ENCODE measurements around the gene OR56A5. TPM values are rescaled to one million over a fixed set of nuclear protein-coding genes. Genes with fewer than 3 reads are reported as not detected.
A peak's percentile ranks its signal among the peaks of the same experiment; 100 is the strongest.

OR56A5 gene
- total RNA-seq, 1 donor from 2014 or later, result not detected

GRCh38 chr11:5933116-5933515 lies 35.2 kb downstream of the OR56A5 start:
- H3K9me3 Mint-ChIP-seq (ENCODE audit: unreplicated experiment), result peaks cover 74% of the 10 kb centered on the region
- no peak for DNase-seq (ENCODE audit: extremely low spot score, unreplicated experiment)
- H3K27ac Mint-ChIP-seq (ENCODE audit: unreplicated experiment), result no peak overlapping the region
- H3K4me3 Mint-ChIP-seq (ENCODE audit: unreplicated experiment), result no peak overlapping the region
- TF ChIP-seq CTCF (IDR thresholded peaks at IDR 0.05), result no peak
- peaks cover 2% of the 10 kb centered on the region for H3K36me3 Mint-ChIP-seq (ENCODE audit: unreplicated experiment)
- no peaks in the 10 kb centered on the region for H3K4me1 Mint-ChIP-seq (ENCODE audit: unreplicated experiment)
- H3K27me3 Mint-ChIP-seq (ENCODE audit: unreplicated experiment), result no peaks in the 10 kb centered on the region

- H3K4me3 Mint-ChIP-seq (ENCODE audit: unreplicated experiment), result no peak overlapping the region
- H3K9me3 Mint-ChIP-seq (ENCODE audit: unreplicated experiment), result peaks cover 70% of the 10 kb centered on the region
- no peak for TF ChIP-seq CTCF (IDR thresholded peaks at IDR 0.05)
- H3K4me1 Mint-ChIP-seq (ENCODE audit: unreplicated experiment), result no peaks in the 10 kb centered on the region
- peaks cover 2% of the 10 kb centered on the region for H3K36me3 Mint-ChIP-seq (ENCODE audit: unreplicated experiment)
- DNase-seq (ENCODE audit: extremely low spot score, unreplicated experiment), result no peak
- no peaks in the 10 kb centered on the region for H3K27me3 Mint-ChIP-seq (ENCODE audit: unreplicated experiment)
- no peak overlapping the region for H3K27ac Mint-ChIP-seq (ENCODE audit: unreplicated experiment)
Observed at GRCh38 chr11:5932671-5933070, 35.6 kb downstream of the OR56A5 start.

GRCh38 chr11:5931061-5931460 lies 37.2 kb downstream of the OR56A5 start:
- no peaks in the 10 kb centered on the region for H3K27me3 Mint-ChIP-seq (ENCODE audit: unreplicated experiment)
- H3K4me1 Mint-ChIP-seq (ENCODE audit: unreplicated experiment), result no peaks in the 10 kb centered on the region
- H3K27ac Mint-ChIP-seq (ENCODE audit: unreplicated experiment), result no peak overlapping the region
- no peak overlapping the region for H3K4me3 Mint-ChIP-seq (ENCODE audit: unreplicated experiment)
- peaks cover 2% of the 10 kb centered on the region for H3K36me3 Mint-ChIP-seq (ENCODE audit: unreplicated experiment)
- no peak for TF ChIP-seq CTCF (IDR thresholded peaks at IDR 0.05)
- H3K9me3 Mint-ChIP-seq (ENCODE audit: unreplicated experiment), result peaks cover 60% of the 10 kb centered on the region
- no peak for DNase-seq (ENCODE audit: extremely low spot score, unreplicated experiment)

- DNase-seq (ENCODE audit: extremely low spot score, unreplicated experiment), result peak; percentile 81
- H3K9me3 Mint-ChIP-seq (ENCODE audit: unreplicated experiment), result peaks cover 56% of the 10 kb centered on the region
- H3K4me3 Mint-ChIP-seq (ENCODE audit: unreplicated experiment), result no peak overlapping the region
- H3K36me3 Mint-ChIP-seq (ENCODE audit: unreplicated experiment), result peaks cover 2% of the 10 kb centered on the region
- no peak overlapping the region for H3K27ac Mint-ChIP-seq (ENCODE audit: unreplicated experiment)
- no peak for TF ChIP-seq CTCF (IDR thresholded peaks at IDR 0.05)
- no peaks in the 10 kb centered on the region for H3K4me1 Mint-ChIP-seq (ENCODE audit: unreplicated experiment)
- no peaks in the 10 kb centered on the region for H3K27me3 Mint-ChIP-seq (ENCODE audit: unreplicated experiment)
Observed at GRCh38 chr11:5930614-5931013, 37.7 kb downstream of the OR56A5 start.

GRCh38 chr11:5929571-5930368 lies 38.5 kb downstream of the OR56A5 start:
- TF ChIP-seq CTCF (IDR thresholded peaks at IDR 0.05), result no peak
- peak; percentile 73 for DNase-seq (ENCODE audit: extremely low spot score, unreplicated experiment)
- no peak overlapping the region for H3K27ac Mint-ChIP-seq (ENCODE audit: unreplicated experiment)

More at GRCh38 chr11:5929571-5930368, 38.5 kb downstream of the OR56A5 start:
- no peaks in the 10 kb centered on the region for H3K4me1 Mint-ChIP-seq (ENCODE audit: unreplicated experiment)
- no peaks in the 10 kb centered on the region for H3K27me3 Mint-ChIP-seq (ENCODE audit: unreplicated experiment)
- H3K9me3 Mint-ChIP-seq (ENCODE audit: unreplicated experiment), result peaks cover 62% of the 10 kb centered on the region
- peaks cover 2% of the 10 kb centered on the region for H3K36me3 Mint-ChIP-seq (ENCODE audit: unreplicated experiment)
- no peak overlapping the region for H3K4me3 Mint-ChIP-seq (ENCODE audit: unreplicated experiment)
